Measurements from ENCODE around the gene SLC22A1.

SLC22A1 gene

GRCh38 chr6:160092602-160093001 is 29.0 kb upstream of the SLC22A1 start:
- H3K4me3 ChIP-seq (ENCODE audit: low read depth, low read length), result no peak overlapping the region
- no peak for TF ChIP-seq CTCF (IDR thresholded peaks at IDR 0.05; ENCODE audit: low read depth, low read length)
- in situ Hi-C loops (cut with HindIII; ENCODE audit: low sequenced_read_pairs), result no loop called here
- no peak for DNase-seq (ENCODE audit: low read depth, low spot score)

GRCh38 chr6:160093061-160093460 is 28.6 kb upstream of the SLC22A1 start:
- in situ Hi-C loops (cut with HindIII; ENCODE audit: low sequenced_read_pairs), result no loop called here
- no peak for TF ChIP-seq CTCF (IDR thresholded peaks at IDR 0.05; ENCODE audit: low read depth, low read length)
- DNase-seq (ENCODE audit: low read depth, low spot score), result no peak
- no peak overlapping the region for H3K4me3 ChIP-seq (ENCODE audit: low read depth, low read length)

GRCh38 chr6:160093946-160094345 is 27.7 kb upstream of the SLC22A1 start:
- in situ Hi-C loops (cut with HindIII; ENCODE audit: low sequenced_read_pairs), result no loop called here
- no peak overlapping the region for H3K4me3 ChIP-seq (ENCODE audit: low read depth, low read length)
- no peak for TF ChIP-seq CTCF (IDR thresholded peaks at IDR 0.05; ENCODE audit: low read depth, low read length)
- no peak for DNase-seq (ENCODE audit: low read depth, low spot score)

- no peak for DNase-seq (ENCODE audit: low read depth, low spot score)
- in situ Hi-C loops (cut with HindIII; ENCODE audit: low sequenced_read_pairs), result no loop called here
- TF ChIP-seq CTCF (IDR thresholded peaks at IDR 0.05; ENCODE audit: low read depth, low read length), result no peak
Observed at GRCh38 chr6:160095146-160095845, 26.3 kb upstream of the SLC22A1 start.

GRCh38 chr6:160101277-160102205 is 20.1 kb upstream of the SLC22A1 start:
- H3K4me3 ChIP-seq (ENCODE audit: low read depth, low read length), result no peak overlapping the region

More at GRCh38 chr6:160095146-160095845, 26.3 kb upstream of the SLC22A1 start:
- H3K4me3 ChIP-seq (ENCODE audit: low read depth, low read length), result no peak overlapping the region

More at GRCh38 chr6:160101277-160102205, 20.1 kb upstream of the SLC22A1 start:
- in situ Hi-C loops (cut with HindIII; ENCODE audit: low sequenced_read_pairs), result no loop called here
- peak; percentile 29 for DNase-seq (ENCODE audit: low read depth, low spot score)
- TF ChIP-seq CTCF (IDR thresholded peaks at IDR 0.05; ENCODE audit: low read depth, low read length), result no peak
